AG09319 (cell line): ENCODE results near the gene HIBCH.
"Not testable (repeated sequence)": the region's sequence is repeated elsewhere in the genome, so short reads cannot be mapped to it uniquely, and the experiment has no call there.

Experiments
- DNase-seq: peaks from one replicate; pipeline ENCODE4 v3.0.0-alpha.2; 2010; ENCODE audit warnings: low read depth; ENCODE audit errors: extremely low read depth
- TF ChIP-seq, protein P1 (sequence below): IDR thresholded peaks from 2 replicates; pipeline ENCODE4 v1.5.1; 2011; ENCODE audit warnings: low read depth, mild to moderate bottlenecking, inconsistent platforms, low read length, moderate library complexity

HIBCH gene

DNA sequence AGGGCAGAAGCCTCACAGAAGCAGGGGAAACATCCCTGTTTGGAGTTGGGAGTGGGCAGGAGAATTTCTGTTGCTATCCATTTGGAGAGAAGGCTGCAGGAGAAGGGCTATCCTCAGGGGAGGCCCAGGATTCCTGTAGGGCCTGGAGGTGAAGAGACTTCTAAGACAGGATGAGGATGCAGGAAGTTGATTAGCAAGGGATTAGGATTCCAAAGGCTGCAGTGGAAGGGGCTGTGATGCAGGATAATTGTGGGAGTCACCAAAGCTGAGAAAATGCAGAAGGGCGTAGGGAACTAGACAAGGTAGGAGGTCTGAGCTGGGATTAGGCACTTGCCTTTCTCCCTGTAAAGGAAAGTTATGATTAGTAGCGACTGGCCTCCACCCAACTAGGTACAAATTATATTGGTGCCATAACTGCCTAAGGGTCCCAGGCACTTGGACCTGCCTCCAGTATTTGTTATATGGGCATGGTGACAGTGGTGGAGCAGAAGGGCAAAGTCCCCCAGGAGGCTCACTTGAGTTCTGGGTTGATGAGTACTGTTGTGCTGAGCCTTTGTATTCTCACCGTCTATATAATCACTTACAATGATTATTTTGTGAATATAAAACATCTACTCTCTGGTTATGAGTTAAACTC is 160.7 kb downstream of the HIBCH start:
- DNase-seq = no peak
- TF ChIP-seq, protein P1, sequence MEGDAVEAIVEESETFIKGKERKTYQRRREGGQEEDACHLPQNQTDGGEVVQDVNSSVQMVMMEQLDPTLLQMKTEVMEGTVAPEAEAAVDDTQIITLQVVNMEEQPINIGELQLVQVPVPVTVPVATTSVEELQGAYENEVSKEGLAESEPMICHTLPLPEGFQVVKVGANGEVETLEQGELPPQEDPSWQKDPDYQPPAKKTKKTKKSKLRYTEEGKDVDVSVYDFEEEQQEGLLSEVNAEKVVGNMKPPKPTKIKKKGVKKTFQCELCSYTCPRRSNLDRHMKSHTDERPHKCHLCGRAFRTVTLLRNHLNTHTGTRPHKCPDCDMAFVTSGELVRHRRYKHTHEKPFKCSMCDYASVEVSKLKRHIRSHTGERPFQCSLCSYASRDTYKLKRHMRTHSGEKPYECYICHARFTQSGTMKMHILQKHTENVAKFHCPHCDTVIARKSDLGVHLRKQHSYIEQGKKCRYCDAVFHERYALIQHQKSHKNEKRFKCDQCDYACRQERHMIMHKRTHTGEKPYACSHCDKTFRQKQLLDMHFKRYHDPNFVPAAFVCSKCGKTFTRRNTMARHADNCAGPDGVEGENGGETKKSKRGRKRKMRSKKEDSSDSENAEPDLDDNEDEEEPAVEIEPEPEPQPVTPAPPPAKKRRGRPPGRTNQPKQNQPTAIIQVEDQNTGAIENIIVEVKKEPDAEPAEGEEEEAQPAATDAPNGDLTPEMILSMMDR = no peak

DNA sequence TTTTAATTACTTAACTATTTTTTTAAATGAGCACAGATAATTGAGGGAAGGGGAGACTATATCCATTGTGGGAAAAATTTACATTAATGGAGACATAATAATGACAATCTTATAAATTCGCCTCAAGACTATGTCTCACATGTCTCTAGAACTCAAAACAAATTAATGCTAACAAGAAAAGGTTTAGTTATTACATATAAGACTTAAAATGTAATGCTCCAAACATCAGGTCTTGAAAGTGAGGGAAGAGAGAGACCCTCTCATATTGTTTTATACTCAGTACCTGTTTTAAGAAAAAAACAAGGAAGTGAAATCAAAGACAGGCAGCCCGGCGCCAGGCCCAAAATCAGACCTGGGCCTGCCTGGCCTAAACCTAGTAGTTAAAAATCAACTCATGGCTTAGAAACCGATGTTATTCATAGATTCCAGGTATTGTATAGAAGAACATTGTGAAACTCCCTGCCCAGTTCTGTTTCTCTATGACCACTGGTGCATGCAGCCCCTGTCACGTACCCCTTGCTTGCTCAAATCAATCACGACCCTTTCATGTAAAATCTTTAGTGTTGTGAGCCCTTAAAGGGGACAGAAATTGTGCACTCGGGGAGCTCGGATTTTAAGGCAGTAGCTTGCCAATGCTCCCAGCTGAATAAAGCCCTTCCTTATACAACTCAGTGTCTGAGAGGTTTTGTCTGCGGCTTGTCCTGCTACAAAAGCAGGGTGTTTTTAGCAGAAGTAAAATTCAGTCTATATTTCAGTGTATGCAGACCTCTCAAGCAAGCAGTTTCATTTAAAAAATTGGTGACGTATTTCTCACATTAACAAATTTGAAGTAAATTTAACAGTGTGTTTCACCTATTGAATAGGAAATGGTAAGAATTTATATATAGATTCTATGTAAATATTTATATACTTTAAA is 161.8 kb downstream of the HIBCH start:
- not testable (repeated sequence) for DNase-seq

DNA sequence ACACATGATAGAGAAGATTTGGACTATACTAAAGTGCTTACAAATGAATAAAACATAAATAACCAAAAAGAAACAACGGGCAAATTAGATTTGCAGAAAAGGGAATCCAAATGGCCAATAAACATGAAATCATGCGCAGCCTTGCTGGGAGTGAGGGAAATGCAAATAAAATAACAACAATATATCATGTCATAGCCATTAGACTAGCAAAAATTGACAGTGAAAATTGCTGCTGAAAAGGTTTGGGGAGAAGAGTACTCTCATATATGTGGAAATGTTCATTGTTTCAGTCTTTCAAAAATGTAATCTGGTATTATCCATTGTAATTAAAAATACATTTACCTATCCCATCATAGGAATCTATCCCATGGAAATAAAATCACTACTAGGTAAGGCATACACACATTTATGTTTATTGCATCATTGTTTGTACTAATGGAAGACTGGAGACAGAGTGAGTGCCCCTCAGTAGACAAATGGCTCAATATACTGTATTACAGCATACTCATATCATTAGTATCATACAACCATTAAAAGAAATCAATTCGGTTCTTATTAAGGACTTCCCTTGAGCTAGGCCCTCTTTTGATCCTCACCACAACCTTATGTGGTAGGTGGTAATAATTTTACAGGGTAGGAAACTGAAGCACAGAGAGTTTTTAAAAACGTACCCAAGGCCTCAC is 163.0 kb downstream of the HIBCH start:
- no peak for DNase-seq
- TF ChIP-seq, protein P1 = no peak
